ENCODE data around the gene HEPN1. TPM values are rescaled to one million over a fixed set of nuclear protein-coding genes. Genes with fewer than 3 reads are reported as not detected.

HEPN1 gene
- total RNA-seq, 1 donor from 2014 or later, result not detected

DNA sequence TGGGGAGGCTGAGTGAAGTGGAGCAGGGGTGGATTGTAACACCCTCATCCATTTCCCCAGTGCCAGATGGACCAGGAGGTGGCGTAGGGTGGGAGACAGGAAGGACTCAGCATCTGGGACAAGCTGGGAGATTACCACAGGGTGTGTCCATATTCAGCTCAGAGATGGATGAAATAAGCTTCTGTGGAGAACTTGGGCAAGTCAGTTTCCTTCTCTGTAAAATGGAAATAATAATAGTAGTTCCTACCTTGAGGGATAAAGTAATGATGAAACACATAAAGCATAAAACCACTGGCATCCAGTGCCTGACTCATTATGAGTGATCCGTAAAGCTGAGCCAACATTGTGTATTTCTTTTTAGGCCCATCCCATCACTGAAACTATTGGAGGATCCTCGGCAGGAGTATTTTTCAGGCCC lies 20.8 kb upstream of the HEPN1 start:
- DNase-seq (ENCODE audit: low spot score), result no peak

GRCh38 chr11:124898711-124899110 lies 20.3 kb upstream of the HEPN1 start:
- DNase-seq (ENCODE audit: low spot score) (no peak), ATAC-seq (peak; percentile 64)

More for the DNA sequence above, 20.8 kb upstream of the HEPN1 start:
- ATAC-seq, result no peak

DNA sequence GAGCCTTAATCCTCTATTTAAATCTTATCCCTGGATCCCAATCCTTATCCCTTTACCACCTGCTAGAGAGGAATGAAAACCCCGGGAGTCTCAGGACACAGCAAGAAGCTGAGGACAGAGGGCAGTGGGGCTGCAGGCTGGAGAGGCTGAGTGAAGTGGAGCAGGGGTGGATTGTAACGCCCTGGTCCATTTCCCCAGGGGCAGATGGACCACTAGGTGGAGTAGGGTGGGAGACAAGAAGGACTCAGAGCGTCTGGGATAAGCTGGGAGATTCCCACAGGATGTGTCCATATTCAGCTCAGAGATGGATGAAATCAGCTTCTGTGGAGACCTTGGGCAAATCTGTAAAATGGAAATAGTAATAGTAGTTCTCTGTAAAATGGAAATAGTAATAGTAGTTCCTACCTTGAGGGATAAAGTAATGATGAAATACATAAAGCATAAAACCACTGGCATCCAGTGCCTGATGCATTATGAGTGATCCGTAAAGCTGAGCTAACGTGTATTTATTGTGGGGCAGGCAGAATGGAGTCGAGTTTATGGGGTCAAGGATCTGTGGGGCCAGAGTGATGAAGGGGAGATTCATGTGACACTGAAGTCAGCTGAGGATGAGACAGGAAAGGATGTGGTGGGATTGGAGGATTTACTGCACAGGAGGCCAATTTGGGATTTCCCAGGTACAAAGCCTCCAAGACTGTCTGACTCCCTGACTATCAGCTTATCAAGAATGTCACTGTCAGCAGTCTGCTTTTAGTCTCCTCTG lies 19.5 kb upstream of the HEPN1 start:
- ATAC-seq (no peak), DNase-seq (ENCODE audit: low spot score) (no peak)

- DNase-seq (ENCODE audit: low spot score), result no peak
- no peak for ATAC-seq
Measured at GRCh38 chr11:124900464-124900863, 18.6 kb upstream of the HEPN1 start.

- ATAC-seq, result no peak
- no peak for DNase-seq (ENCODE audit: low spot score)
Measured at GRCh38 chr11:124902616-124903015, 16.4 kb upstream of the HEPN1 start.

GRCh38 chr11:124915541-124916369 lies 3.3 kb upstream of the HEPN1 start:
- DNase-seq (ENCODE audit: low spot score), result peak; percentile 80
- peak; percentile 93 for ATAC-seq

- DNase-seq (ENCODE audit: low spot score), result no peak
- no peak for ATAC-seq
Measured at GRCh38 chr11:124916370-124916710, 2.7 kb upstream of the HEPN1 start.

- peak; percentile 3 for ATAC-seq
- no peak for DNase-seq (ENCODE audit: low spot score)
Measured at GRCh38 chr11:124917115-124917637, 1.9 kb upstream of the HEPN1 start.

DNA sequence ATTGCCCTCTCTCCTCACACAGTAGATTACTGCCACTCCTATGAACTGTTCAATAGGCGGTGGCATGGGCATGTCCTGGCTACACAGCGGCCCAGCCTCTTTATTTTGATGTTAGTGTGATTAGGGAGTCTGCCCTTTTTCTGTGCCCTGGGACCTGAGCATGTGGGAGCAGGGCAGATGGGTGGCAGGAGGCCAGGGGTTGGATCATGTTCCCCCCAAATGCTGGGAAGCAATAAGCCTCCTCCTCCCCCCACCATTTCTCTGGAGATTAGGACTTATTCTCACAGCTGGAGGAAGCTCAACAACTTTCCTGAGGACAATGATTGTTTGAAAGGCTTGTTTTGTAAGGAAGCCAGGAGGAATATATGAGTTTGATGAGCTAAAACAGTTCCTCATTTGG lies 848 bp downstream of the HEPN1 start:
- no peak for ATAC-seq
- no peak for DNase-seq (ENCODE audit: low spot score)

- ATAC-seq (no peak), DNase-seq (ENCODE audit: low spot score) (no peak)
Measured at GRCh38 chr11:124920356-124920755, 1.3 kb downstream of the HEPN1 start.

GRCh38 chr11:124920870-124921609 lies 2.0 kb downstream of the HEPN1 start:
- peak; percentile 74 for DNase-seq (ENCODE audit: low spot score)
- peak; percentile 52 for ATAC-seq

DNA sequence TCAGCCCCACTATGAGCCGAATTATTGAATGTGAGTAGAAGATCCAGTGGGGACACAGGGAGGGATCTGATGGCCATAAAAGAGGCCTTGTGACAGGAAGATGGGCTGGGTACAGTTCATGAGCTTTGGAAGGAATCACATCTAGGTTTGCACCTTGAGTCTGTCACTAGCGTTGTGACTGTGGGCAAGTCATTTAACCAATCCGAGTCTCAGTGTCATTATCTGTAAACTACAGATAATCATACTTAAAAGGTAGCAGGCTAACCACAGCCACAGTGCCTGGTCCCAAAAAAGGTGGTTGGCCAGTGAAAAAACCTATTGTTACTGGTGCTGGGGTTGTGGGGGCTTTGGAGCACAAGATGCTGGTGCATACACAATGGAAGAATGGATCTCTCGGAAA lies 3.8 kb downstream of the HEPN1 start:
- ATAC-seq, result no peak
- no peak for DNase-seq (ENCODE audit: low spot score)

DNA sequence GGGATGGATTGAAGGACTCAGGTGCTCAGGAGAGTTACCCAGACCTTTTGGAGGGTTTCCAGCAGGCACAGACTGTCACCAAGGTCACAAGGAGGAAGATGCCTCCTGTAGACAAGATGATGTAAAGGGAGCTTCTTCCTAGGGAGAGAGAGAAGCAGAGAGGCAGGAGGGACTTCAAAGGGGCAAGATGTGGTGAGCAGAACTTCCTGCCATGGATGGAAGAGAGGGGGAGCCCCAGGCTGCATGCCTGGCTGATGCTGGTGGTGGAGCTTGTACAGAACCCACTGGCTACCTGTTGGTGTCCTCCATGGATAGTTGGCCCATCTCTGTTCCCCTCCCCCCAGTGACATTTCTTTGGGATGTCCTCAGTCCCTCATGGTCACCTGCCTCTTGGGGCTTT lies 4.2 kb downstream of the HEPN1 start:
- ATAC-seq, result no peak
- DNase-seq (ENCODE audit: low spot score), result no peak

GRCh38 chr11:124928942-124929665 lies 10.1 kb downstream of the HEPN1 start:
- DNase-seq (ENCODE audit: low spot score) (peak; percentile 83), ATAC-seq (peak; percentile 84)

DNA sequence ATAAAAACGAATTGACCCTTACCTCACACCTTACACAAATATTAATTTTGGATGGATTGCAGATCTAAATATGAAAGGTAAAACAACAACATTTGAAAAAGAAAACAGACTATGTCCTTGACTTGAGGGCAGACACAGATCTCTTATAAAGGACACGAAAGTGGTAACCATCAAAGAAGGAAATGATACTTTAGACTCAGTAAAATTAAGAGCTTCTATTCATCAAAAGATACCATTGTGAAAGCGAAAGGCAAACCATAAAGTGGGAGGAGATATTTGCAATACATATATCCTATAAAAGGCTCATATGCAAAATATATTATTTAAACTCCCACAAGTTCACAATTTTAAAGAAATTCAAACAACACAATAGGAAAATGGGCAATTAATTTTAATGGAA lies 11.7 kb downstream of the HEPN1 start:
- DNase-seq (ENCODE audit: low spot score), result no peak
- ATAC-seq, result no peak

DNA sequence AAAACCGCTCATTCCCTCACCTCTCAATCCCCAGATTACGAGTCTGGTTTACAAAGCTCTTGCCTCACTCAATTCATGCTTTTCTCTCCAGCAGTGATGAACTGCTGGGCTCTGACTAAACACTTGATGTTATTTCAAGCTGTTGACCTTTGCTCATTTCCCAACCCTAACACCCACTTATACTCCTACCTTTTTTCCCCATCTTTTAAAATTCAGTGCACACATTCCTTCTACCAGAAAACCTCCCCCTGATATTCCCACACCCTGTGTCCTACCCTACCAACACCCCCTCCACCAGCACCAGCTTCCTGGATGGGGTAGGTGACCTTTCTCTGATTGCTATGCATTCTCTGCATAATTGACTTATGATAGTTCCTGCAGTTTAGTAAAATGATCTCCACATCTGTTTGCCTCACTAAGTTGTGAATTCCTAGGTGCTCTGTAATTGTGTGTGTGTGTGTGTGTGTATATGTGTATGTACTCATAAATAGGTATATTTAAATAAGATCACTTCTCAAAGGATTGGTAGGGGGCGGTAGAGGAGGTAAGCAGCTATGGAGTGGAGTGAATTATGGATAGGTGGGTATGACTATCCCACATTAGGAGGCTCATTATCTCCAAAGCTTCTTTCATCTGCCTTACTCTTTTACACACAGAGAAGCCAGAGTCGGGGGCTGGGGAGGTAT lies 16.0 kb downstream of the HEPN1 start:
- DNase-seq (ENCODE audit: low spot score) (no peak), ATAC-seq (peak; percentile 78)

DNA sequence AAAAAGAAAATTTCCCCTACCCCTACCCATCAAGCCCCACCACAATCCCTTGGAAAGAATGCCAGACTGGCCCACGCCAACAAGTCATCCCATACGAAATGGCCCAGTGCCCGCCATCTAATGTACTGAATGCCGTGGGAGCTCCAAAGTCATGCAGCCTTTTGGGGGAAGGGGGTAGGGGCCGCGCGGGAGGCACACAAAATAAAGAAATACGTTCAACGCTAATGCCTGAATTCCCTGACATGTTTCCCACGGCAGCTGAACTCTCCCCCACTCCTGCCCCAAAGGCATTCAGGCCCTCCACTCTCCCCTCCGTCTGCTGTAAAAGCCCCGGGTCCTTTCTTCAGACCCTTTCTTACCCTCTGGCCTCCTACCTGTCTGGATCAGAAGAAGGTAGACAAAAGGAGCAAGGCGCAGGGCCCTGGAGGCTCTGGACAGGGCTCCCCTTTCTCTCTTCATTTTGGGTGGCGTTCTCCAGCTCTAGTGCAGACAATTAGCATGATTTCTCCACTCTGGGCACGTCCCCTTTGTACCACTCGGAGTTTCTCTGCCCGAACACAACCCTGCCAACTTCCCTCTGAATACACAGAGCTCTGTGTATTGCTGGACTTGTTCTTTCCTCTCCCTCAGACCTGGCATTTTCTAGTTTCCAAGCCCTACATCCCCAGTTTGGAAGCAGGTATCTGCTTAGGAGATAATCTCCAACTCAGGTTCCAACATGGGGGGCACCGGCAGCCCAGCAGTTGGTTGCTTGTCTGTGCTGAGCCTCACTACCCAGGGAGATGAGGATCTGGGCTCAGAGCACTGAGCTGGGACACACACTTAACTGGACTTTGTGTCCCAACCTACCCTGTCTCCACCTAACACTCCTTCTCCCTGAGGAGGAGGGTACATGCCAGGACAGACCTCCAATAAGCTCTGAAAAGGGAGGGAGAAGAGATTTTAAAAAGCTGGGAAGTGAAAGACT lies 16.8 kb downstream of the HEPN1 start, which contains the start of gene HEPACAM:
HEPACAM (minus strand) TSS at position 500 of the 967 bp plus-strand sequence; CDS start at position 459, 41 bp downstream.
- ATAC-seq (peak; percentile 85), DNase-seq (ENCODE audit: low spot score) (peak; percentile 70)

GRCh38 chr11:124937336-124937935 lies 18.4 kb downstream of the HEPN1 start:
- ATAC-seq (no peak), DNase-seq (ENCODE audit: low spot score) (no peak)

Data from left lobe of liver (tissue), 2 donors.